ENCODE results near the gene ILDR2.

- TF ChIP-seq EP300 (IDR thresholded peaks at IDR 0.05) (no peak), POLR2AphosphoS5 (IDR thresholded peaks at IDR 0.05) (no peak), POLR2A (IDR thresholded peaks at IDR 0.05; ENCODE audit: low read depth) (no peak)
- TF ChIP-seq, protein P1, sequence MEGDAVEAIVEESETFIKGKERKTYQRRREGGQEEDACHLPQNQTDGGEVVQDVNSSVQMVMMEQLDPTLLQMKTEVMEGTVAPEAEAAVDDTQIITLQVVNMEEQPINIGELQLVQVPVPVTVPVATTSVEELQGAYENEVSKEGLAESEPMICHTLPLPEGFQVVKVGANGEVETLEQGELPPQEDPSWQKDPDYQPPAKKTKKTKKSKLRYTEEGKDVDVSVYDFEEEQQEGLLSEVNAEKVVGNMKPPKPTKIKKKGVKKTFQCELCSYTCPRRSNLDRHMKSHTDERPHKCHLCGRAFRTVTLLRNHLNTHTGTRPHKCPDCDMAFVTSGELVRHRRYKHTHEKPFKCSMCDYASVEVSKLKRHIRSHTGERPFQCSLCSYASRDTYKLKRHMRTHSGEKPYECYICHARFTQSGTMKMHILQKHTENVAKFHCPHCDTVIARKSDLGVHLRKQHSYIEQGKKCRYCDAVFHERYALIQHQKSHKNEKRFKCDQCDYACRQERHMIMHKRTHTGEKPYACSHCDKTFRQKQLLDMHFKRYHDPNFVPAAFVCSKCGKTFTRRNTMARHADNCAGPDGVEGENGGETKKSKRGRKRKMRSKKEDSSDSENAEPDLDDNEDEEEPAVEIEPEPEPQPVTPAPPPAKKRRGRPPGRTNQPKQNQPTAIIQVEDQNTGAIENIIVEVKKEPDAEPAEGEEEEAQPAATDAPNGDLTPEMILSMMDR (IDR thresholded peaks at IDR 0.05), result peak; percentile 51 to 76 (median 64)
Measured at GRCh38 chr1:166884040-166884642, 91.2 kb downstream of the ILDR2 start.

Measured in esophagus muscularis mucosa (tissue), 4 donors.